Mesenteric fat pad (tissue), 1 donor: ENCODE results near the gene ZNF490. TPM values are rescaled to one million over a fixed set of nuclear protein-coding genes. Genes with fewer than 3 reads are reported as not detected.

Source experiments
- DNase-seq: peaks from one replicate; pipeline ENCODE4 v3.0.0-alpha.2; 2020; ENCODE audit warnings: low spot score
- total RNA-seq: library from RNA; stranded (reverse); fragmentation: NEBNext Ultra II Directional; extraction: Animal tissue kit (Norgen Biotek cat#: 25700); gene quantifications from one replicate; pipeline ENCODE4 v1.2.1, GENCODE V29; 2021
- donor health status: DM: yes; HTN: yes; CAD: no.

Gene ZNF490
- total RNA-seq, 1 donor from 2014 or later, result 4.6 TPM

- no peak for DNase-seq
Measured at GRCh38 chr19:12545267-12545666, 65.3 kb downstream of the ZNF490 start.

- DNase-seq, result no peak
Measured at GRCh38 chr19:12544401-12544876, 66.2 kb downstream of the ZNF490 start.

- no peak for DNase-seq
Measured at GRCh38 chr19:12543855-12544254, 66.8 kb downstream of the ZNF490 start.

Other genes starting within 250 kb of the ZNF490 start
- gene ZNF442, start 245.1 kb downstream of the ZNF490 start, total RNA-seq, result 3.3 TPM
- 3.3 TPM for gene ZNF799, start 209.5 kb downstream of the ZNF490 start, total RNA-seq
- 2.0 TPM for gene ZNF443, start 169.8 kb downstream of the ZNF490 start, total RNA-seq
- 2.3 TPM for gene ZNF709, start 126.0 kb downstream of the ZNF490 start, total RNA-seq
- gene ZNF564, start 59.3 kb downstream of the ZNF490 start, total RNA-seq, result 7.9 TPM
- 24.1 TPM for gene ZNF791, start 107 bp upstream of the ZNF490 start, total RNA-seq
- gene MAN2B1, start 55.9 kb upstream of the ZNF490 start, total RNA-seq, result 106 TPM
- gene WDR83, start 56.0 kb upstream of the ZNF490 start, total RNA-seq, result 7.2 TPM
- gene DHPS, start 71.1 kb upstream of the ZNF490 start, total RNA-seq, result 46.3 TPM
- not detected for gene GNG14, start 77.2 kb upstream of the ZNF490 start, total RNA-seq
- 4.4 TPM for gene FBXW9, start 85.8 kb upstream of the ZNF490 start, total RNA-seq
- gene TNPO2, start 113.1 kb upstream of the ZNF490 start, total RNA-seq, result 79.4 TPM
- 139 TPM for gene TRIR, start 123.9 kb upstream of the ZNF490 start, total RNA-seq
- gene GET3, start 126.7 kb upstream of the ZNF490 start, total RNA-seq, result 57.6 TPM
- not detected for gene BEST2, start 141.0 kb upstream of the ZNF490 start, total RNA-seq
- 57.7 TPM for gene HOOK2, start 164.7 kb upstream of the ZNF490 start, total RNA-seq
- 800 TPM for gene JUNB, start 180.7 kb upstream of the ZNF490 start, total RNA-seq
- 238 TPM for gene PRDX2, start 191.0 kb upstream of the ZNF490 start, total RNA-seq
- 2.1 TPM for gene THSD8, start 191.3 kb upstream of the ZNF490 start, total RNA-seq
- gene RNASEH2A, start 195.8 kb upstream of the ZNF490 start, total RNA-seq, result 2.7 TPM
- not detected for gene RTBDN, start 223.8 kb upstream of the ZNF490 start, total RNA-seq
- 0.90 TPM for gene MAST1, start 227.7 kb upstream of the ZNF490 start, total RNA-seq